Measurements from ENCODE around the gene ACOT7. TPM values are rescaled to one million over a fixed set of nuclear protein-coding genes. Genes with fewer than 3 reads are reported as not detected.

ACOT7 gene
- total RNA-seq, 4 donors from 2014 or later, result 3.7 to 13.4 (median 6.3) TPM

GRCh38 chr1:6266641-6267040, 126.9 kb downstream of the ACOT7 start:
- Histone ChIP-seq H3K4me3 (replicated peaks in 1 of 3) (no peak overlapping the region), H3K36me3 (no peaks in the 10 kb centered on the region), H3K27me3 (no peaks in the 10 kb centered on the region), H3K27ac (no peak overlapping the region), H3K4me1 (peaks cover 0 to 7% of the 10 kb centered on the region in 2 donors), H3K9me3 (no peaks in the 10 kb centered on the region)
- DNase-seq, result no peak
- intact Hi-C loops (cut with DNase I), result no loop called here
- 83 to 89% methylated on average over 10 to 11 of the region's 11 CpGs for WGBS, 2 donors
- TF ChIP-seq CTCF (IDR thresholded peaks at IDR 0.05) (no peak), POLR2A (IDR thresholded peaks at IDR 0.05) (no peak)

GRCh38 chr1:6265151-6265550, 128.4 kb downstream of the ACOT7 start:
- DNase-seq, result no peak
- Histone ChIP-seq H3K9me3 (no peaks in the 10 kb centered on the region), H3K4me3 (replicated peaks in 1 of 3) (no peak overlapping the region), H3K27me3 (peaks cover 7% of the 10 kb centered on the region), H3K36me3 (no peaks in the 10 kb centered on the region), H3K4me1 (peaks cover 0 to 17% of the 10 kb centered on the region in 2 donors), H3K27ac (no peak overlapping the region)
- WGBS, 2 donors, result 86 to 95% methylated on average over 14 of the region's 15 CpGs
- intact Hi-C loops (cut with DNase I), result no loop called here
- no peak for TF ChIP-seq POLR2A (IDR thresholded peaks at IDR 0.05)
- no peak for TF ChIP-seq CTCF (IDR thresholded peaks at IDR 0.05)

GRCh38 chr1:6263716-6264115, 129.9 kb downstream of the ACOT7 start:
- no peak overlapping the region for H3K4me3 ChIP-seq (replicated peaks in 1 of 3)
- intact Hi-C loops (cut with DNase I), result no loop called here
- no peaks in the 10 kb centered on the region for H3K9me3 ChIP-seq
- DNase-seq, result no peak
- H3K4me1 ChIP-seq, result peaks cover 7 to 25% of the 10 kb centered on the region in 2 donors
- TF ChIP-seq CTCF (IDR thresholded peaks at IDR 0.05) (no peak), POLR2A (IDR thresholded peaks at IDR 0.05) (no peak)
- WGBS, 2 donors, result 79 to 85% methylated on average over 5 to 6 of the region's 7 CpGs
- peaks cover 7% of the 10 kb centered on the region for H3K27me3 ChIP-seq
- no peaks in the 10 kb centered on the region for H3K36me3 ChIP-seq
- H3K27ac ChIP-seq, result no peak overlapping the region

GRCh38 chr1:6262555-6263420, 130.8 kb downstream of the ACOT7 start:
- no peak overlapping the region for H3K27ac ChIP-seq
- no peaks in the 10 kb centered on the region for H3K36me3 ChIP-seq
- peaks cover 7% of the 10 kb centered on the region for H3K27me3 ChIP-seq
- no peak for TF ChIP-seq POLR2A (IDR thresholded peaks at IDR 0.05)
- TF ChIP-seq CTCF (IDR thresholded peaks at IDR 0.05), result no peak
- H3K9me3 ChIP-seq, result no peaks in the 10 kb centered on the region
- no peak for DNase-seq
- peaks cover 7 to 25% of the 10 kb centered on the region in 2 donors for H3K4me1 ChIP-seq
- WGBS, 2 donors, result 65% methylated on average over 23 of the region's 25 CpGs; no CpG with 5 or more reads in 1 of the 2 donors
- intact Hi-C loops (cut with DNase I), result no loop called here
- H3K4me3 ChIP-seq (replicated peaks in 1 of 3), result no peak overlapping the region

DNA sequence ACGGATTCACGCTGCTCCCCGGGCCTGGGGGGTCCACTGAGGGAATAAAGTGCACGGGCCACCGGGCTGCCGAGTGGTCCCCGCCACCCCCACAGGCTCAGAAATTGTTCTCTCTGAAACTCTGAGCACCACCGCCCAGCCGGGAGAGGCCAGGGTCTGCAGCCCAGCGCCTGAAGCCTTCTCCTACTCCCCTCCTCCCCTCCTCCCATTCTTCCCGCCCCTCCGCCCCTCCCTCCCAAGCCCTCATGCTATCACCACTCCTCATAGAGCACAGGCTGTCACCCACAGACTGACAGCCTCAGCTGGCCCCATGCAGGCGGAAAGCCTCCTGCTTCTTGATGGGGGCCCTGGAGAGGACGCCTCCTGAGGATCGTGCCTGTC, 132.0 kb downstream of the ACOT7 start:
- H3K4me1 ChIP-seq, result peaks cover 7 to 25% of the 10 kb centered on the region in 2 donors
- H3K9me3 ChIP-seq, result no peaks in the 10 kb centered on the region
- no peaks in the 10 kb centered on the region for H3K36me3 ChIP-seq
- no peak for TF ChIP-seq CTCF (IDR thresholded peaks at IDR 0.05)
- no peak for TF ChIP-seq POLR2A (IDR thresholded peaks at IDR 0.05)
- H3K27me3 ChIP-seq, result peaks cover 7% of the 10 kb centered on the region
- DNase-seq, result no peak
- H3K4me3 ChIP-seq (replicated peaks in 1 of 3), result no peak overlapping the region
- no peak overlapping the region for H3K27ac ChIP-seq
- 15 to 18% methylated on average over 13 to 15 of the region's 15 CpGs for WGBS, 2 donors
- intact Hi-C loops (cut with DNase I), result no loop called here
